Epidermal melanocyte (primary cell): ENCODE measurements around the gene SMO.
"Not testable (repeated sequence)": the region's sequence is repeated elsewhere in the genome, so short reads cannot be mapped to it uniquely, and the experiment has no call there.

Source experiments
- DNase-seq: peaks from one replicate; pipeline ENCODE4 v3.0.0; 2011; ENCODE audit warnings: low spot score; ENCODE audit not compliant: insufficient read length

SMO gene

DNA sequence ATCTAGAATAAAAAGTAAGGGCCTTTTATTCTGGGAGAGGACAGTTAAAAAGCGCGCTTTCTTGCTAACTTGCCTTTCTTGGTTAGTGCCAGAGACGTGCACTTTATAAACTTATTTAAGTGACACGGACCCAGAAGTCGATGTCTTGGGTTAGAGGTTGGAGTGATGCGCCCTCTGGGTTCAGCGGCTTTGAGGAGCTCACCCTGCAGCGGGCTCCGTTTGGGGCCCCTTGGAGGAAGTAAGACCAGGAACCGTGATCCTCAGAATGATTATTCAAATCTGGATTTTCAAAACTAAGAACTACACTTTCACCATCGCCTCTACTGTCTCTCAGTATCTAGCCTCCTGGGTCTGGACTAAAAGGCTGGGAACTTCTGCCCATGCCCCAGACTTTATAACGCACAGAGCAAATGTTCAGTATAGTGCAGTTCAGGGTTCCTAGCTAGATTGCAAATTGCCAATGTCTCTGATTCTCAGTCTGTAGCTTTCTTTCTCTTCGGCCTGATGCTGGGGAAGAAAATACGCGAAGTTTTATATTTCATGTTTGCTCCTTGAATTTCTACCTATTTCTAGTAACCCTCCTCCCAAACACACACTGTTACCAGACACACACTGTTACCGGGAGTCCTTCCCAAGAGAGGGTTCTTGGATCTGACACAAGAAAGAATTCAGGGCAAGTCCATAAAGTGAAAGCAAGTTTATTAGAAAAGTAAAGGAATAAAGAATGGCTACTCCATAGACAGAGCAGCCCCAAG is 18.6 kb upstream of the SMO start:
- no peak for DNase-seq

DNA sequence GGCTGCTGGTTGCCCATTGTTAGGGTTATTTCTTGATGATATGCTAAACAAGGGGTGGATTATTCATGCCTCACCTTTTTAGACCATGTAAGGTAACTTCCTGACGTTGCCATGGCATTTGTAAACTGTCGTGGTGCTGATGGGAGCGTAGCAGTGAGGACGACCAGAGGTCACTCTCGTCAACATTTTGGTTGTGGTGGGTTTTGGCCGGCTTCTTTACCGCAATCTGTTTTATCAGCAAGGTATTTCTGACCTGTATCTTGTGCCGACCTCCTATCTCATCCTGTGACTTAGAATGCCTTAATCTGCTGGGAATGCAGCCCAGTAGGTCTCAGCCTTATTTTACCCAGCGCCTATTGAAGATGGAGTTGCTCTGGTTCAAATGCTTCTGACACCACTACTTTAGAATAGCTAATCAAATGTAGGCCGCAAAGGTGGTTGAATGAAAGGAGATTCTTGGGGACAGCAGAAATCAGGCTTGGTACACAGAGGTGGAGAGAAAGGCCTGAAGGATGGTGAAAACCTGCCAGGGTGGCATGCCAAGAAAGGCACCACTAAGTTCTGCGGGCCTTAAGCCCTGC is 17.9 kb upstream of the SMO start:
- DNase-seq = no peak

DNA sequence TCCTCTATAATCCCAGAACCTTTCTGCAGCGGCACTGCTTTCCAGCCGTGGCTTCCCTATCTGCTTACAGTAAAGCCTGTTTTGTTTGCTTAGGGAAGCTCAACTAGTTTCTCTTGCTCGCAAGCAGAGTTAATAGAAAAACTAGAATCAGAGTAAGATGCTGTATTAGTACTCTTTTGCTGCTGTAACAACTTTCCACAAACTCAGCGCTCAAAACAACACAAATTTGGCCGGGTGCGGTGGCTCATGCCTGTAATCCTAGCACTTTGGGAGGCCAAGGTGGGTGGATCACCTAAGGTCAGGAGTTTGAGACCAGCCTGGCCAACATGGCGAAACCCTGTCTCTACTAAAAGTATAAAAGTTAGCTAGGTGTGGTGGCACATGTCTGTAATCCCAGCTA is 14.6 kb upstream of the SMO start:
- DNase-seq = not testable (repeated sequence)

DNA sequence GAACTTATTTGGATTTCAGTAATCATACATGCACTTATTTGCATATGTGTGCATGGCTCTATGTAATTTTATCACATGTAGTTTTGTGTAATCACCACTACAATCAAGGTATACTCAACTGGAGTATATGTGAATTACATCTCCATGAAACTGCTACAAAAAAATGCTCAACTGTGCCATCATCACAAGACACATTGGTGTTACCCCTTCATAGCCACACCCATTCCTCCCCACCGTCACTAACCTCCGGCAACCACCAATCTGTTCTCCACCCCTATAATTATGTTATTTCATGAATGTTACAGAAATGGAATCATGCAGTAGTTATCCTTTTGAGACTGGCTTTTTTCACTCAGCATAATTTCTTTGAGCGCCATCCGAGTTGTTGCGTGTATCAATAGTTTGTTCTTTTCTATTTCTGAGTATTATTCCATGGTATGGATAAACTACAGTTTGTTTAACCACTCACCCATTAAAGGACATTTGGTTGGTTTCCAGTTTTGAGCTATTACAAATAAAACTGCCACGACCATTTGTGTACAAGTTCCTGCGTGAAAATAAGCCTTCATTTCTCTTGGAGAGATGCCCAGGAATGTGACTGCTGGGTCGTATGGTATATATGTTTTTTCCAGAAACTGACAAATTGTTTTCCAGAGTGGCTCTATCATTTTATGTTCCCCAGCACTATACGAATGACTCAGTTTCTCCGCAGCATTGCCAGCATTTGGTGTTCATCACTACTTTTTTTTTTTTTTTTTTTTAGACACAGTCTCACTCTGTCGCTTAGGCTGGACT is 11.3 kb upstream of the SMO start:
- DNase-seq = no peak

DNA sequence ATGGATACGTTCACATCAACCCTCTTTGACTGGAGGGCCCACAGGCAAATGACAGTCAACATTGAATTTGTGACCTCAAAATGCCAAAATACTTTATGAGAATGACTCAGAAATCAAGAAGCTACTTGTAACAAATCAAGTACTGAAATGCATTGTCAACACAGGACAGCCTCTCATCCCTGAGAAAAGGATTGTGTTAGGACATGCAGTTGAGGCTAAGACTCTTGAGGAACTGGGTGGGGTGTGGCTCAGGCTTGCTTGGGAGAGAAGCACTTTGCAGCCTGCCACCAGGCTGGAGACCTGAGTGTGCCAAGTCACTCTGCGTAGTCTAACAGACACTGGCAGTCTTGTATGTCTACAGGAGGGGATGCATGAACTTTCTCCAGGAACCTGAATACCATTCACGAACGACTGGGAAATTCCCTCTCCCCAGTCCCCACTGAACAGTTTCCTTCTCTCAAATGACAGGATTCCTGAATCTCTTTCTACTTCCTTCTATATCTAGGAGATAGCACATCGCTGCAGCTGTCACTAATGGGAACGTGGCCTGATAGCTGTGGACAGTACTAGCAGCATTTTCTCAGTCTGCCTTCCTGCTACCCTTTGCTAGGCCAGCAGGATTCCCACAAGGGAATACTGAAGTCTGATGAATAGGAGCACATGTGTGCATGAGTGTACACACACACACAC is 3.3 kb upstream of the SMO start:
- DNase-seq = no peak

DNA sequence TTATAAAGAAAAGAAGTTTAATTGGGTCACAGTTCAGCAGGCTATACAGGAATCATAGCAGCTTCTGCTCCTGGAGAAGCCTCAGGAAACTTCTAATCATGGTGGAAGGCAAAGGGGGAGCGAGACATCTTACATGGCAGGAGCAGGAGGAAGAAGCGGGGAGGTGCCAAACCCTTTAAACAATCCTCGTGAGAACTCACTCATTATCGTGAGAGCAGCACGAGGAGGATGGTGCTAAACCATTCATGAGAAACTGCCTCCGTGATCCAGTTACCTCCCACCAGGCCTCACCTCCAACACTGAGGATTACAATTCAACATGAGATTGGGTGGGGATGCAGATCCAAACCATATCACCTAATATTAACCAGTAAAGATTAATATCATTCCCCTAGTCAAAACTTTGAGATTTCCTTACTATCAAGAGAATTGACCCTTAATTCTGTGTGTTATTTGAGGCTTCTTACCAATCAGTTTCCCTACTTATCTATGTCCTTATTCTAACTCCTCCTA is 1.6 kb upstream of the SMO start:
- no peak for DNase-seq

DNA sequence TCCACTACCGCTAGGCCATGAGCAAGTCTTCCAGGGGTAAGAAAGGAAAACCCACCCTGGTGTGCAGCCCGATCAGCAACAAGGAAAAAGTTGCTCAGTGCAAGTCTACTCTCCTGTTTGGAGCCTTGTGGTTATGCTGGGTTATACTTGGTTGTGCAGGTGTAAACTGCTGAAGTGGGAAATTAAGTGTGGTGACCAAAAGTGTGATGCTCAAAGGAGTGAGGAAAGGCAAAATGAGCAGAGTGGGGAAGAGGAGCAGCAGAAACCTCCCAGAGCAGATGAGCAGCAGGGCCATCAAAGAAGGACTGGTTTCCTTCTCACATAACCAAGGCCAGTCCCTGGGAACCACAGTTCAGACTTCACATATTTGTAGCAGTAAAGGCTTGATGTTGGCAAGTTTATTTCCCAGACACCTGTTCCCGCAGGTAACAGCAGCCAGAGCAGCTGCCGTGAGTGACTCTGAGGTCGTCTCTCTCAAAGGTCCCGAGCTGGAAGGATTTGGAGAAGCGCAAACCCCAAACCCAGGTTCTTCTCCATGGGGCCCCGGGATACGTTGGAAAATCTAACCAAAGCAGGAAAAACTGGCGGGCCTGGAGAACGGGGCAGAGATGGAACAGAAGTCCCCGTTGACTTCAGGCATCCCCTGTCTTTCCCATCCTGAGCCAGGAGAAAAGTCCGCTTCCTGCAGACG is 607 bp upstream of the SMO start:
- DNase-seq = peak; percentile 22

DNA sequence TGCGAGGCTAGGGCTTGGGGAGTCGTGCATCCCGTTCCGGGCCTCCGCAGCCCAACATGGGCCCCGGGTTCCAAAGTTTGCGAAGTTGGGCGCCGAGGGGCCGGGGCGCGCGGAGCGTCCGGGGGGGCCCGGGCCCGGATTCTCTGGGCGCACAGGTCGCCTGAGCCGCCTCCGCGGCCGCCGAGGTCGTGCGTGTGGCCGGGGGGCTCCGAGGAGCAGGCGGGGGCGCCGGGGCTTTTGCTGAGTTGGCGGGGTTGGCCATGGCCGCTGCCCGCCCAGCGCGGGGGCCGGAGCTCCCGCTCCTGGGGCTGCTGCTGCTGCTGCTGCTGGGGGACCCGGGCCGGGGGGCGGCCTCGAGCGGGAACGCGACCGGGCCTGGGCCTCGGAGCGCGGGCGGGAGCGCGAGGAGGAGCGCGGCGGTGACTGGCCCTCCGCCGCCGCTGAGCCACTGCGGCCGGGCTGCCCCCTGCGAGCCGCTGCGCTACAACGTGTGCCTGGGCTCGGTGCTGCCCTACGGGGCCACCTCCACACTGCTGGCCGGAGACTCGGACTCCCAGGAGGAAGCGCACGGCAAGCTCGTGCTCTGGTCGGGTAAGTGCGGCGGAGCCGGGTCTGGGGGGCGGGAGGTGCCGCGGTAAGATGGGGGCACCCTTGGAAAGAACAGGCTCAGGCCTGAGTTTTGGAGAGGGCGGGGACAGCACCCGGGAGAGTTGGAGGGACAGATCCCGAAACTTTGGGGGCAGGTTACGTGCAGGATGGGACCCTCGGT is 643 bp downstream of the SMO start:
- peak; percentile 36 for DNase-seq

DNA sequence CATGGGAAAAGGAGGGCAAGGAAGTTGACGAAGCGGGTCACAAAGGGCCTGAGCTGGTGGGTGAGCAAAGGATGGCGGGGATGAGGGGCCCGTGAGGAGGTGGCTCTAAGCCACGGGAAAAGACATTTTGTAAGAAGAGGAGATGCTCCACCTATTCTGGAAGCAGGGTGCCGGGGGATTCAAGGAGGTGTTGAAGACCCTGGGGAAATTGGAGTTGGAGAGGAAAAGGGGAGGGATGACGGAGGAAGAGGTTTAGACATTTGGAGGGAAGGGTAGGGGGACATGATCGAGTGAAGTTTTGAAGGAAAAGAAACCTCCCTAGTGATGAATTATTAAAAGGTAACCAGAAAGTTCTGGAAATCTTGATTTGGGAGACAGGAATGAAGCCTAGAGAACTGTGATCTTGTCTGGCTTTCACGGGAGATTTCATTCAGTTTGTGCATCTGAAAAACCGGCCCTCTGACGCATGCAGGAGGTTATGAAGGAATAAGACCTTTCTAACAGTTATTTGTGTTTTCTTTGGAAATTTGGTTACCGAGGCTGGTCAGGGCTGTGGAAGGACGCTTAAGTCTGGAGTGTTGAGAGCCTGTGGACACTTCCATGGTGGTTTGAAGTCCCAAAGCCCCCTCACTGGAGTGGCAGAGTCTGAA is 1.4 kb downstream of the SMO start:
- DNase-seq = no peak

DNA sequence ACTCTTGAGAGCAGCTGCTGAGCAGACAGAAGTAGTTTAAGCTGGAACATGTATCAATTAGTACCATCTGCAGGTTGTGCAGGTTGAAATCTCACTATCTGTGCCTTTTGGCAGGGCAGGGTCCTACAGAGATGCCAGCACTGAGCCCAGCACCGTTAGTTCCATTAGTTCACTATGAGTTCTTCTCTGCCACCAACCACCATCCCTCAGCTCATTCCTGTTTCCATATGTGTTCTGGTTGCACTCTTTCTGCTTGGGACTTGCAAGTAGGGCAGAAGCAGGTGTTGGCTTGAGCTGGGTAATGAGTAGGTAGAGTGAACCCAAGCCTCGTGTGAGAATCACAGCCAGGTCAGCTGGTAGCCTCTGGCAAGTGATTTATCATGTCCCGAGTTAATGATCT is 2.8 kb downstream of the SMO start:
- no peak for DNase-seq

DNA sequence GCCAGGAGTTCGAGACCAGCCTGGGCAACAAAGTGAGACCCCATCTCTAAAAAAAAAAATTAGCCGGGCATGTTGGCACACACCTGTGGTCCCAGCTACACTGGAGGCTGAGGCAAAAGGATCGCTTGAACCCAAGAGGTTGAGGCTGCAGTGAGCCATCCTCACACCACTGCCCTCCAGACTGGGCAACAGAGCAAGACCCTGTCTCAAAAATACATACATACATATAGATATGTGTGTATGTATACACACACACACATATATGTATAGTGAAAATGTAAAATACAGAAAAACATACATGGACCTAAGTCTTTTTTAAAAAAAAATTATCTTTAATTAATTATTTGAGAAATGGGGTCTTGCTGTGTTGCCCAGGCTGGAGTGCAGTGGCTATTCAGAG is 5.5 kb downstream of the SMO start:
- DNase-seq = no peak

DNA sequence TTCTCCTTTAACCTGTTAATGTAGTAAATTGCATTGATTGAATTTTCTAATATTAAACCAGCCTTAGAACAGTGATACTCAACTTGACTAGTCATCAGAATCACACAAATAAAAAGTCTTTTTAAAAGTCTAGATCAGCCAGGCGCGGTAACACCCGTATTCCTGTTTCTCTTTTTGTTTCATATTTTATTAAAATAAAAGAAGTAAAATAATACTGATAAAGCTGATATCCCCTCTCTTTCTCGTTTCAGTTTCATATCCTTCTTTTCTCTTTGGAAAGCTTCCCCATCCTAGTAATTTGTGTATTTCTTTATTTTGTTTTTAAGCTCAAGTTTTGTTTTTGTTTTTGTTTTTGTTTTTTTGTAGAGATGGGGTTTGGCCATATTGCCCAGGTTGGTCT is 9.3 kb downstream of the SMO start:
- no peak for DNase-seq

DNA sequence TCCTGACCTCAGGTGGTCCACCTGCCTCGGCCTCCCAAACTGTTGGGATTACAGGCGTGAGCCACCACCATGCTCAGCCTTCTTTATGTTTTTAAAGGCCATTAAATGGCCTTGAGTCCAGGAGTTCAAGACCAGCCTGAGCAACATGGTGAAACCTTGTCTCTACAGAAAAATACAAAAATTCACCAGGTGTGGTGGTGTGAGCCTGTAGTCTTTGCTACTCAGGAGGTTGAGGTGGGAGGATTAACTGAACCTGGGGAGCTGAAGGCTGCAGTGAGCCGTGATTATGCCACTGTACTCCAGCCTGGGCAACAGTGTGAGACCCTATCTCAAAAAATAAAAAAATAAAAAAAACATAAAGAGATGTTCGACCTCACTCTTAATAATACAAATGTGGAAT is 11.0 kb downstream of the SMO start:
- no peak for DNase-seq

DNA sequence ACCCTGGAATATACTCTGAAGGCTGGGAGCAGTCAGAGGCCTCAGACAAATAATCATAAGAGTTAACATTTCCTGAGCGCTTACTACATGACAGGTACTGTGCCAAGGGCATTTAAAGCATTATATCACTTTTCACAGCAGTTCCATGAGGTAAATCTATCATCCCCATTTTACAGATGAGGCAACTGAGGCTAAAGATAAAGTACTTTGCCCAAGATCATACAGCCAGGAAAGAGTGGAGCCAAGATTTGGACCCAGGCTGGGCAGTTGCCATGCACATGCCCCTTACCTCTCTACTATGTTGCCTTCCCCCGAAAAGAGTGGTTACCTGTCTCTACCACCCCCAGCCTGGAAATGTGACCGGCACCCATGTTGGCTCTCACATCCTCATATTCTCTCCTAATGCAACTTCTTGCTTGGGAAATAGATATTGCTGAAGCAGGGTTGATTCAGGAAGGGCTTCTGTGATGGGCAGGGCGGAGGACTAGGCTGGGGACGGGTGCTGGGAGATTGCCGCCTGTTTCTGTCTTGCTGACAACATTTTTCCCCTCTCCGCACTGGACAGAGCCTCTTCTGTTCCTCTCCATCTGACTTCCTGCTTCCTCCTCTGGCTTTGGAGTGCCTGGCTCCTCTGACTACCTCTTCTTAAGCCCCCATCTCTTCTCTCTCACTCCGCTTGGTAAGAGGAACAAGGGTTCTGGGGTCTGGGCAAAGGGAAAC is 13.8 kb downstream of the SMO start:
- DNase-seq = no peak

DNA sequence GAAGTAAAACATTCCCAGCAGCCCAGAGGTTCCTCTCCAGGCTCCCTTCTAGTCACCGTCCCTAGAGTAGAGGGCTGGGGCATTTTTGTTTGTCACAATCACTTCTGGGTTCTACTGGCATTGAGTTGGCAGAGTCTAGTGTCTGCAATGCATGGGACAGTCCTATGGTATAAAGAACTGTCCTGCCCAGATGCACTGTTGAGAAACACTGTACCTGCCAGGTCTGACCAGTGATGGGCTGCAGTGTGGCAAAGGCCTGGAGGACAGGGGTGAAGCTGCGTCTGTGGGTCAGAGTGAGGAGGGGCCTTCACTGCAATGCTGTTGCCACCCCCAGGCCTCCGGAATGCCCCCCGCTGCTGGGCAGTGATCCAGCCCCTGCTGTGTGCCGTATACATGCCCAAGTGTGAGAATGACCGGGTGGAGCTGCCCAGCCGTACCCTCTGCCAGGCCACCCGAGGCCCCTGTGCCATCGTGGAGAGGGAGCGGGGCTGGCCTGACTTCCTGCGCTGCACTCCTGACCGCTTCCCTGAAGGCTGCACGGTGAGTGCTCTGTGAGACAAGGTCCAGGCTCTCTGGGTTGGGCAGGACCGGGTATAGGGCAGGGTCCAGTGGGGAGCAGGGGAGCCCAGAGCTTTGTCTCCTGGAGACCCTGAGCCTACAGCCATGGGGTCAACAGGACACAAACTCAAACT is 14.8 kb downstream of the SMO start:
- DNase-seq = no peak

DNA sequence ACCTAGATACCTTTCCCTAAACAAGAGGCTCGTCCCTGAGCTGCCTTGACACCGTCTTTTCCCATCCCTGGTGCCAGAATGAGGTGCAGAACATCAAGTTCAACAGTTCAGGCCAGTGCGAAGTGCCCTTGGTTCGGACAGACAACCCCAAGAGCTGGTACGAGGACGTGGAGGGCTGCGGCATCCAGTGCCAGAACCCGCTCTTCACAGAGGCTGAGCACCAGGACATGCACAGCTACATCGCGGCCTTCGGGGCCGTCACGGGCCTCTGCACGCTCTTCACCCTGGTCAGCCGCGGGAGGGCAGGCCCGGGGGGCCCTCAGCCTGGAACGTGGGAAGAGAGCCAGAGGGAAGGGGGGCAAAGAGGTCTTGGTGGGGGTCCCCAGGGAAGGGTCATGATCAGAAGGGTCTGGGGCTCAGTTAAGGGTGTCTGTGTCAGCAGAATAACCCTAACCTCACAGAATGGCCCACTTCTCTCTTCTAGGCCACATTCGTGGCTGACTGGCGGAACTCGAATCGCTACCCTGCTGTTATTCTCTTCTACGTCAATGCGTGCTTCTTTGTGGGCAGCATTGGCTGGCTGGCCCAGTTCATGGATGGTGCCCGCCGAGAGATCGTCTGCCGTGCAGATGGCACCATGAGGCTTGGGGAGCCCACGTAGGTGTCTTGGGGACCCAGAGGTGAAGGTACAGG is 16.8 kb downstream of the SMO start:
- no peak for DNase-seq

DNA sequence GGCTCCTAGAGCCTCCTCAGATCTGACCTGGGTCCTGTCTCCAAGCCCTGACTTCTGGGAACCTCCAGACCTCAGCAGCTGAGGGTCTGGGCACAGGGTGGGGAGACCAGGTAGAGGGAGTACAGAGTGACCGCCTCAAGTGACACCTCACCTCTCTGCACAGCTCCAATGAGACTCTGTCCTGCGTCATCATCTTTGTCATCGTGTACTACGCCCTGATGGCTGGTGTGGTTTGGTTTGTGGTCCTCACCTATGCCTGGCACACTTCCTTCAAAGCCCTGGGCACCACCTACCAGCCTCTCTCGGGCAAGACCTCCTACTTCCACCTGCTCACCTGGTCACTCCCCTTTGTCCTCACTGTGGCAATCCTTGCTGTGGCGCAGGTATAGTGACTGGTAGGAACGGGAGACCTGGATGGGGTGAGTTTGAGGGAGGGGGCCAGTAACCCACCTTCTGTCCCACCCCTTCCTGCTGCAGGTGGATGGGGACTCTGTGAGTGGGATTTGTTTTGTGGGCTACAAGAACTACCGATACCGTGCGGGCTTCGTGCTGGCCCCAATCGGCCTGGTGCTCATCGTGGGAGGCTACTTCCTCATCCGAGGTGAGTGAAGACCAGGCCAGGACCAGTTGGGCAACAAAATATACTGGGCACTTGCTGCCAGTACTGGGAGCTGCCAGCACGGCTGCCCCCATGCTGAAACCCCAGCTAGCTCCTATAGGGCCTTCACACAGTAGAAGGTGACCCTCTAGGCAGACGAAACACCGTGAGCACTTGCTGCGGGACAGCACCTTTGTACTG is 17.8 kb downstream of the SMO start:
- no peak for DNase-seq
